ENCODE data around the gene GCFC2.

The GCFC2 gene

GRCh38 chr2:75634945-75635344 is 75.8 kb downstream of the GCFC2 start:
- no CpG with 5 or more reads among the region's 1 CpG for WGBS (ENCODE audit: extremely low coverage, insufficient coverage, low lambda C conversion rate)
- no peak overlapping the region for H2BK120ac ChIP-seq (ENCODE audit: low read depth, low read length)
- no peak overlapping the region for H2AK5ac ChIP-seq (ENCODE audit: low read length)
- no peaks in the 10 kb centered on the region for H3K36me3 ChIP-seq (ENCODE audit: control insufficient read depth, insufficient read depth, low read length)
- H3K23ac ChIP-seq (ENCODE audit: low read length): no peak overlapping the region
- no peak for DNase-seq
- no peak overlapping the region for H3K9ac ChIP-seq (ENCODE audit: low read length)
- H3K79me1 ChIP-seq (ENCODE audit: low read length): no peaks in the 10 kb centered on the region
- H4K5ac ChIP-seq (ENCODE audit: low read length): no peak overlapping the region
- H3K27ac ChIP-seq (ENCODE audit: low read depth, low read length): no peak overlapping the region
- H3K79me2 ChIP-seq (ENCODE audit: control insufficient read depth, insufficient read depth, low read length): no peaks in the 10 kb centered on the region
- no peaks in the 10 kb centered on the region for H3K27me3 ChIP-seq (ENCODE audit: insufficient read depth, low read length, poor library complexity)
- no peak overlapping the region for H4K8ac ChIP-seq (ENCODE audit: low read depth, low read length)
- H3K18ac ChIP-seq (ENCODE audit: low read length): no peak overlapping the region
- no peak overlapping the region for H3K4me2 ChIP-seq (ENCODE audit: low read length)
- H3K4me3 ChIP-seq (ENCODE audit: low read length): no peak overlapping the region
- H2BK5ac ChIP-seq (ENCODE audit: low read length): no peak overlapping the region
- H2BK15ac ChIP-seq (replicated peaks; ENCODE audit: low read depth): no peak overlapping the region
- H3K56ac ChIP-seq (ENCODE audit: low read length): no peak overlapping the region
- no peak overlapping the region for H3K4ac ChIP-seq (ENCODE audit: low read depth, low read length)
- H3K4me1 ChIP-seq (ENCODE audit: control insufficient read depth, low read depth, low read length): no peaks in the 10 kb centered on the region

- DNase-seq: no peak
- no CpG with 5 or more reads among the region's 3 CpGs for WGBS (ENCODE audit: extremely low coverage, insufficient coverage, low lambda C conversion rate)
- Histone ChIP-seq H3K79me2 (ENCODE audit: control insufficient read depth, insufficient read depth, low read length) (no peaks in the 10 kb centered on the region), H2BK15ac (replicated peaks; ENCODE audit: low read depth) (no peak overlapping the region), H3K27me3 (ENCODE audit: insufficient read depth, low read length, poor library complexity) (no peaks in the 10 kb centered on the region), H3K23ac (ENCODE audit: low read length) (no peak overlapping the region), H4K5ac (ENCODE audit: low read length) (no peak overlapping the region), H2AK5ac (ENCODE audit: low read length) (no peak overlapping the region), H3K56ac (ENCODE audit: low read length) (no peak overlapping the region), H3K4me3 (ENCODE audit: low read length) (no peak overlapping the region), H3K36me3 (ENCODE audit: control insufficient read depth, insufficient read depth, low read length) (no peaks in the 10 kb centered on the region), H3K79me1 (ENCODE audit: low read length) (no peaks in the 10 kb centered on the region), H3K4me2 (ENCODE audit: low read length) (no peak overlapping the region), H3K9ac (ENCODE audit: low read length) (no peak overlapping the region), H4K8ac (ENCODE audit: low read depth, low read length) (no peak overlapping the region), H3K18ac (ENCODE audit: low read length) (no peak overlapping the region), H3K27ac (ENCODE audit: low read depth, low read length) (no peak overlapping the region), H2BK5ac (ENCODE audit: low read length) (no peak overlapping the region), H3K4ac (ENCODE audit: low read depth, low read length) (no peak overlapping the region), H2BK120ac (ENCODE audit: low read depth, low read length) (no peak overlapping the region), H3K4me1 (ENCODE audit: control insufficient read depth, low read depth, low read length) (no peaks in the 10 kb centered on the region)
Measured at GRCh38 chr2:75633620-75634019, 77.1 kb downstream of the GCFC2 start.

DNA sequence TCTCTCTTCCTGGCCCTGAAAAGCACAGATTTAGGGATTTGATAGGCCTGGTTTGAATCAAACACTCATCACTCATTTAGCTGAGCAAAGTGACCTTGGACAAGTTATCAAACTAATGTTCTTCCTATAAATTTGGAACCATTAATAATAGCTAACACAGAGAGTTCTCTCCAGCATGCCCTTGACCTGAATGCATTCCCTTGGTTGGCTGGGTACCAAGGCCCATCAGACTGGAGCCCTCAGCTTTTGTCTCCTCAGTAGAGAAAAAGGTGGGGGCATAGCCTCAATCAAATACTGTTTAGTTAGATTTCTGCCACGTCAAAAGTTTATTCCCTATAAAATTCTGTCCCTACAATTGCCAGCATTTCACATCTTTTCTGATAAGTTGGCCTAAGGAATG is 77.9 kb downstream of the GCFC2 start:
- H3K36me3 ChIP-seq (ENCODE audit: control insufficient read depth, insufficient read depth, low read length): no peaks in the 10 kb centered on the region
- no peak overlapping the region for H3K4ac ChIP-seq (ENCODE audit: low read depth, low read length)
- no peak overlapping the region for H2AK5ac ChIP-seq (ENCODE audit: low read length)
- no peak overlapping the region for H2BK120ac ChIP-seq (ENCODE audit: low read depth, low read length)
- no peak overlapping the region for H4K5ac ChIP-seq (ENCODE audit: low read length)
- no peaks in the 10 kb centered on the region for H3K27me3 ChIP-seq (ENCODE audit: insufficient read depth, low read length, poor library complexity)
- no peaks in the 10 kb centered on the region for H3K79me1 ChIP-seq (ENCODE audit: low read length)
- no peaks in the 10 kb centered on the region for H3K79me2 ChIP-seq (ENCODE audit: control insufficient read depth, insufficient read depth, low read length)
- DNase-seq: no peak
- no peak overlapping the region for H4K8ac ChIP-seq (ENCODE audit: low read depth, low read length)
- H2BK5ac ChIP-seq (ENCODE audit: low read length): no peak overlapping the region
- no peak overlapping the region for H3K4me2 ChIP-seq (ENCODE audit: low read length)
- H3K56ac ChIP-seq (ENCODE audit: low read length): no peak overlapping the region
- H3K23ac ChIP-seq (ENCODE audit: low read length): no peak overlapping the region
- no peak overlapping the region for H2BK15ac ChIP-seq (replicated peaks; ENCODE audit: low read depth)
- no peaks in the 10 kb centered on the region for H3K4me1 ChIP-seq (ENCODE audit: control insufficient read depth, low read depth, low read length)
- H3K18ac ChIP-seq (ENCODE audit: low read length): no peak overlapping the region
- no peak overlapping the region for H3K9ac ChIP-seq (ENCODE audit: low read length)
- no peak overlapping the region for H3K4me3 ChIP-seq (ENCODE audit: low read length)
- H3K27ac ChIP-seq (ENCODE audit: low read depth, low read length): no peak overlapping the region
- no CpG with 5 or more reads among the region's 1 CpG for WGBS (ENCODE audit: extremely low coverage, insufficient coverage, low lambda C conversion rate)

DNA sequence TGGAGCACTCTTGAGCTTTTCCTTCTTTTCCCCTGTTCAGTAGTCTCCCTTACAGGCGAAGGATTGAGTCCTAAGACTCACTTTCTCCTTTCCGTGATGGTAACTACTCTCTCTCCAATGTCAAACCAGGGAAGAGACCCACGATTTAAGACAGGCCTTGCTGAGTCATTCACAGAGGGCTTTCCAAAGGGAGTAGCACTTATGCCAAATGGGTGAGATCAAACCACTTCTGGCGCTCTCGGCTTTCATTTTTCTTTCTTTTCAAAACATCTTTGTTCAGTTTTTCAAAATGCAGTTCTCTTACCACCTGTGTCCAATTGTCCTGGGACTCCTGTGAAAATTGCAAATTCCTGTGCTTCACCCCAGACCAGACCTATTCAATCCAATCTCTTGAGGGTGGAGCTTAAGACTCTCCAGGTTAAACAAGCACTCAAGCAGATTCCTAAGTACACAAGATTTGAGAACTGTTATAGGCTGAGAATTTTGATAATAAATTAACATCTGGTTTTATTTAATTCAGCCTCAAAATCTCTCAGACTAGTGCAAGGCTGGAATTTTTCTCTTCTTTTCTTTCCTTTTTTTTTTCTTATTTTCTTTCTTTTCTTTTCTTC is 78.5 kb downstream of the GCFC2 start:
- no peak overlapping the region for H4K5ac ChIP-seq (ENCODE audit: low read length)
- WGBS (ENCODE audit: extremely low coverage, insufficient coverage, low lambda C conversion rate): no CpG with 5 or more reads among the region's 5 CpGs
- no peak overlapping the region for H3K4me2 ChIP-seq (ENCODE audit: low read length)
- H2BK120ac ChIP-seq (ENCODE audit: low read depth, low read length): no peak overlapping the region
- no peak overlapping the region for H2AK5ac ChIP-seq (ENCODE audit: low read length)
- DNase-seq: peak; percentile 37
- H3K79me1 ChIP-seq (ENCODE audit: low read length): no peaks in the 10 kb centered on the region
- no peak overlapping the region for H3K56ac ChIP-seq (ENCODE audit: low read length)
- no peak overlapping the region for H3K23ac ChIP-seq (ENCODE audit: low read length)
- H2BK15ac ChIP-seq (replicated peaks; ENCODE audit: low read depth): no peak overlapping the region
- no peak overlapping the region for H3K4ac ChIP-seq (ENCODE audit: low read depth, low read length)
- no peaks in the 10 kb centered on the region for H3K27me3 ChIP-seq (ENCODE audit: insufficient read depth, low read length, poor library complexity)
- H3K4me3 ChIP-seq (ENCODE audit: low read length): no peak overlapping the region
- no peak overlapping the region for H3K9ac ChIP-seq (ENCODE audit: low read length)
- H3K18ac ChIP-seq (ENCODE audit: low read length): peak overlapping the region; percentile 61
- H3K27ac ChIP-seq (ENCODE audit: low read depth, low read length): no peak overlapping the region
- H3K4me1 ChIP-seq (ENCODE audit: control insufficient read depth, low read depth, low read length): no peaks in the 10 kb centered on the region
- H3K79me2 ChIP-seq (ENCODE audit: control insufficient read depth, insufficient read depth, low read length): no peaks in the 10 kb centered on the region
- H2BK5ac ChIP-seq (ENCODE audit: low read length): no peak overlapping the region
- peak overlapping the region; percentile 77 for H4K8ac ChIP-seq (ENCODE audit: low read depth, low read length)
- H3K36me3 ChIP-seq (ENCODE audit: control insufficient read depth, insufficient read depth, low read length): no peaks in the 10 kb centered on the region

GRCh38 chr2:75627902-75628504 is 82.7 kb downstream of the GCFC2 start:
- Histone ChIP-seq H3K27ac (ENCODE audit: low read depth, low read length) (no peak overlapping the region), H3K4ac (ENCODE audit: low read depth, low read length) (no peak overlapping the region), H3K79me1 (ENCODE audit: low read length) (no peaks in the 10 kb centered on the region), H3K4me3 (ENCODE audit: low read length) (no peak overlapping the region), H3K36me3 (ENCODE audit: control insufficient read depth, insufficient read depth, low read length) (no peaks in the 10 kb centered on the region), H2BK120ac (ENCODE audit: low read depth, low read length) (no peak overlapping the region), H3K9ac (ENCODE audit: low read length) (no peak overlapping the region), H3K79me2 (ENCODE audit: control insufficient read depth, insufficient read depth, low read length) (no peaks in the 10 kb centered on the region), H3K4me1 (ENCODE audit: control insufficient read depth, low read depth, low read length) (no peaks in the 10 kb centered on the region), H3K4me2 (ENCODE audit: low read length) (no peak overlapping the region), H3K18ac (ENCODE audit: low read length) (no peak overlapping the region), H2AK5ac (ENCODE audit: low read length) (no peak overlapping the region), H3K27me3 (ENCODE audit: insufficient read depth, low read length, poor library complexity) (no peaks in the 10 kb centered on the region), H2BK5ac (ENCODE audit: low read length) (no peak overlapping the region), H2BK15ac (replicated peaks; ENCODE audit: low read depth) (no peak overlapping the region), H3K56ac (ENCODE audit: low read length) (no peak overlapping the region), H4K5ac (ENCODE audit: low read length) (no peak overlapping the region), H3K23ac (ENCODE audit: low read length) (no peak overlapping the region), H4K8ac (ENCODE audit: low read depth, low read length) (no peak overlapping the region)
- peak; percentile 87 for DNase-seq
- WGBS (ENCODE audit: extremely low coverage, insufficient coverage, low lambda C conversion rate): no CpG with 5 or more reads among the region's 4 CpGs

DNA sequence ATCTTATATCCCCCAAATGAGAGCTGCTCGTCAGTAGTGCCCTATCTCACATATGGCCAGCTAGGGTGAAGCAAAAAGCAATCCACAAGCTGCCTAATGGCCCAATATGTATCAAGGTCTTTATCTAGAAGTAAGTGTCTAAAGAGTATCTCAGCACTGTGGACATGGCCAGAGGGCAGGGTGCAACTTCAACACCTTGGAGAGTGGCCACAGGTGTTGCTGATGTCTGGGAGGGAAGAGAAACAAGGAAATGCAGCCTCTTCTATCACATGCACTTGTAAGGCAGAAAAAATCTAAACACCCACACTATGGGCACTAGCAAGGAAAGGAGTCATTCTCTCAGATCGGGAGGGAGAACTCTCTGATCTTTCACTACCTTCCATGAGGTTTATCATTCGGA is 87.8 kb downstream of the GCFC2 start:
- no peaks in the 10 kb centered on the region for H3K79me2 ChIP-seq (ENCODE audit: control insufficient read depth, insufficient read depth, low read length)
- no peak overlapping the region for H2AK5ac ChIP-seq (ENCODE audit: low read length)
- no peak for DNase-seq
- no peak overlapping the region for H3K4me2 ChIP-seq (ENCODE audit: low read length)
- H4K8ac ChIP-seq (ENCODE audit: low read depth, low read length): no peak overlapping the region
- H2BK15ac ChIP-seq (replicated peaks; ENCODE audit: low read depth): no peak overlapping the region
- no peak overlapping the region for H3K4ac ChIP-seq (ENCODE audit: low read depth, low read length)
- H3K27ac ChIP-seq (ENCODE audit: low read depth, low read length): no peak overlapping the region
- H3K36me3 ChIP-seq (ENCODE audit: control insufficient read depth, insufficient read depth, low read length): no peaks in the 10 kb centered on the region
- no peaks in the 10 kb centered on the region for H3K79me1 ChIP-seq (ENCODE audit: low read length)
- no peak overlapping the region for H3K9ac ChIP-seq (ENCODE audit: low read length)
- WGBS (ENCODE audit: extremely low coverage, insufficient coverage, low lambda C conversion rate): no CpG with 5 or more reads among the region's 3 CpGs
- no peak overlapping the region for H3K23ac ChIP-seq (ENCODE audit: low read length)
- no peak overlapping the region for H4K5ac ChIP-seq (ENCODE audit: low read length)
- H2BK120ac ChIP-seq (ENCODE audit: low read depth, low read length): no peak overlapping the region
- no peak overlapping the region for H2BK5ac ChIP-seq (ENCODE audit: low read length)
- H3K4me1 ChIP-seq (ENCODE audit: control insufficient read depth, low read depth, low read length): no peaks in the 10 kb centered on the region
- no peak overlapping the region for H3K4me3 ChIP-seq (ENCODE audit: low read length)
- no peaks in the 10 kb centered on the region for H3K27me3 ChIP-seq (ENCODE audit: insufficient read depth, low read length, poor library complexity)
- H3K56ac ChIP-seq (ENCODE audit: low read length): no peak overlapping the region
- no peak overlapping the region for H3K18ac ChIP-seq (ENCODE audit: low read length)

Data from mesendoderm (in vitro differentiated cells).